ENCODE data around the gene TNFRSF21. TPM values are rescaled to one million over a fixed set of nuclear protein-coding genes. Genes with fewer than 3 reads are reported as not detected.

Gene TNFRSF21
- polyA plus RNA-seq, 3 donors: 0.43 to 0.86 (median 0.58) TPM

- no peak for TF ChIP-seq CTCF (IDR thresholded peaks at IDR 0.05)
- peaks cover 43 to 52% of the 10 kb centered on the region in 2 donors for H3K4me1 ChIP-seq (ENCODE audit: control insufficient read depth in 1 of 2, insufficient read depth in 2 of 2, low read length in 2 of 2)
- no peak overlapping the region for H2AFZ ChIP-seq (ENCODE audit: insufficient read depth, low read depth, low read length, poor library complexity, severe bottlenecking)
- no peaks in the 10 kb centered on the region for H3K9me3 ChIP-seq (replicated peaks in 1 of 2; ENCODE audit: control insufficient read depth in 1 of 2, insufficient read depth in 1 of 2, low read length in 2 of 2)
- H3K36me3 ChIP-seq (replicated peaks in 1 of 2; ENCODE audit: control insufficient read depth in 1 of 2, insufficient read depth in 2 of 2, low read length in 2 of 2): no peaks in the 10 kb centered on the region
- Mint-ChIP-seq H3K4me3 (no peak overlapping the region), H3K27ac (peak overlapping the region; percentile 26 to 78 (median 63)), H3K36me3 (peaks cover 0 to 3% of the 10 kb centered on the region in 2 donors), H3K4me1 (peaks cover 44% of the 10 kb centered on the region), H3K27me3 (ENCODE audit: low read depth in 3 of 3) (no peaks in the 10 kb centered on the region), H3K9me3 (peaks cover 0 to 4% (median 3%) of the 10 kb centered on the region in 7 donors)
- H3K4me3 ChIP-seq (replicated peaks in 1 of 3; ENCODE audit: low read depth in 2 of 3, low read length in 3 of 3): no peak overlapping the region
- intact Hi-C loops (cut with micrococcal nuclease): loop anchor here (5.0 to 10.0 kb wide), 3 partner anchors 61 to 111 kb away; partner anchors contain the start of gene TNFRSF21 (in 1 of the 2)
- H4K20me1 ChIP-seq (ENCODE audit: insufficient read depth, low read length): no peaks in the 10 kb centered on the region
- no peak overlapping the region for H3K9ac ChIP-seq (ENCODE audit: insufficient read depth, low read length, poor library complexity, severe bottlenecking)
- H3K27me3 ChIP-seq (ENCODE audit: control insufficient read depth in 2 of 2, insufficient read depth in 2 of 2, low read length in 2 of 2): no peaks in the 10 kb centered on the region
- peak; percentile 59 to 74 (median 71) for DNase-seq
- no peak overlapping the region for H3K4me2 ChIP-seq (replicated peaks; ENCODE audit: extremely low read depth, low read length, poor library complexity, severe bottlenecking)
- 0% methylated on average over 1 of the region's 2 CpGs for WGBS (ENCODE audit: insufficient coverage)
- peak overlapping the region in 1 of 2 donors; percentile 25 for H3K27ac ChIP-seq (ENCODE audit: low read depth in 1 of 2, low read length in 2 of 2)
- no peaks in the 10 kb centered on the region for H3K79me2 ChIP-seq (ENCODE audit: insufficient read depth, low read length)
These were observed 63.8 kb downstream of the TNFRSF21 start for GRCh38 chr6:47245745-47246371.

GRCh38 chr6:47242483-47243386, 67.0 kb downstream of the TNFRSF21 start:
- Mint-ChIP-seq H3K27ac (peak overlapping the region; percentile 82 to 95 (median 92)), H3K9me3 (peaks cover 0 to 4% (median 3%) of the 10 kb centered on the region in 7 donors)
- WGBS (ENCODE audit: insufficient coverage): 2% methylated on average over 6 of the region's 14 CpGs

More at GRCh38 chr6:47242483-47243386, 67.0 kb downstream of the TNFRSF21 start:
- peaks cover 54% of the 10 kb centered on the region for H3K4me1 Mint-ChIP-seq
- DNase-seq: peak; percentile 95 to 98 (median 98)
- H3K36me3 ChIP-seq (replicated peaks in 1 of 2; ENCODE audit: control insufficient read depth in 1 of 2, insufficient read depth in 2 of 2, low read length in 2 of 2): no peaks in the 10 kb centered on the region
- H3K4me2 ChIP-seq (replicated peaks; ENCODE audit: extremely low read depth, low read length, poor library complexity, severe bottlenecking): peak overlapping the region; percentile 63
- H3K9ac ChIP-seq (ENCODE audit: insufficient read depth, low read length, poor library complexity, severe bottlenecking): no peak overlapping the region
- H3K79me2 ChIP-seq (ENCODE audit: insufficient read depth, low read length): no peaks in the 10 kb centered on the region
- intact Hi-C loops (cut with micrococcal nuclease): loop anchor here (10.0 kb wide), 2 partner anchors 78 to 108 kb away; no protein-coding TSS in a partner anchor
- H4K20me1 ChIP-seq (ENCODE audit: insufficient read depth, low read length): no peaks in the 10 kb centered on the region
- no peaks in the 10 kb centered on the region for H3K27me3 ChIP-seq (ENCODE audit: control insufficient read depth in 2 of 2, insufficient read depth in 2 of 2, low read length in 2 of 2)
- no peak for TF ChIP-seq CTCF (IDR thresholded peaks at IDR 0.05)
- H3K9me3 ChIP-seq (replicated peaks in 1 of 2; ENCODE audit: control insufficient read depth in 1 of 2, insufficient read depth in 1 of 2, low read length in 2 of 2): no peaks in the 10 kb centered on the region
- peak overlapping the region in 1 of 3 experiments; percentile 53 for H3K4me3 ChIP-seq (replicated peaks in 1 of 3; ENCODE audit: low read depth in 2 of 3, low read length in 3 of 3)
- no peaks in the 10 kb centered on the region for H3K27me3 Mint-ChIP-seq (ENCODE audit: low read depth in 3 of 3)
- H3K4me3 Mint-ChIP-seq: peak overlapping the region in 1 of 2 donors; percentile 67
- peaks cover 42 to 52% of the 10 kb centered on the region in 2 donors for H3K4me1 ChIP-seq (ENCODE audit: control insufficient read depth in 1 of 2, insufficient read depth in 2 of 2, low read length in 2 of 2)
- peaks cover 0 to 3% of the 10 kb centered on the region in 2 donors for H3K36me3 Mint-ChIP-seq
- H3K27ac ChIP-seq (ENCODE audit: low read depth in 1 of 2, low read length in 2 of 2): peak overlapping the region; percentile 44 to 87
- no peak overlapping the region for H2AFZ ChIP-seq (ENCODE audit: insufficient read depth, low read depth, low read length, poor library complexity, severe bottlenecking)
